GM12873 (cell line): ENCODE data around the gene PRAMEF8.
"Not testable (repeated sequence)": the region's sequence is repeated elsewhere in the genome, so short reads cannot be mapped to it uniquely, and the experiment has no call there.

Experiments used
- CTCF ChIP-seq: IDR thresholded peaks from 2 replicates; pipeline ENCODE4 v1.5.1; 2012; ENCODE audit warnings: low read depth, mild to moderate bottlenecking, moderate library complexity, low read length, control low read depth; ENCODE audit not compliant: insufficient read depth; ENCODE audit errors: missing control alignments

The PRAMEF8 gene

DNA sequence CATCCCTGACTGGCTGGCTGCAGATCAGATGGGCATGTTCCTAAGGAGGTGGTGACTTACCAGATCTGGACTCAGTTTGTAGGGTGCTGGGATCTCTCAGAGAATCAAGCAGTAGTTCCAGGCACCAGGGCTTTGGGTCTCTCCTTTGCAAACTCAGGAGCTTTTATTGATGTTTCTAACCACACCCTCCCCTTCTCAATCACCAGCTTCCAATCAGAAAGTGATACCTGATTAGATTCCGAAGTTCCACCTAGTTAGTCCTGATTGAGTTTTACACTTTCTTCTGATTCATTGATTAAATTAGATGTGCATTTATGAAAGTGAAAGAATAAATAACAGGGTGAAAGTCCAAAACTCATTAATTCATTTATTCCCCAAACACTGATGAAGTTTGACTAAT is at the start of gene PRAMEF8:
Gene PRAMEF8, minus strand, starts transcription at position 101 of the 400 bp plus-strand sequence. CDS start 1,046 bp downstream, outside the sequence.
- TF ChIP-seq CTCF: not testable (repeated sequence)

DNA sequence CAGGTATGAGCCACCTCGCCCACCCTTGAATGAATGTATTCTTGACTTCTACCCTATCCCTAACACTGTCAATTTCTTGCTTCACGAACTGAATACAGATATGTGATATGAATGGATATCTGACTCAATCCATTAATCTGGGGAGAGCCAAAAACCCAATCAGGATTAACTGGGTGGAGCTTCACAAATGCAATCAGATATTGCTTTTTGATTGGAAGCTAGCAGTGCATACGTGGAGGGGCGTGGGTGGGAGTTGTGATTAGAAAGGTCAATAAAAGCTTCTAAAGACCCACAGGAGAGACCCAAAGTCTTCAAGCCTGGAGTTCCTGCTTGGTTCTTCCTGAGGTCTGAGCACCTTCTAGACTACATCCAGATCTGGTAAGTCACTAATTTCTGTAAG is 30.3 kb upstream of the PRAMEF8 start, which contains the start of gene PRAMEF15:
Gene PRAMEF15, plus strand, starts transcription at position 301 of the 400 bp plus-strand sequence. CDS start 2,827 bp downstream, outside the sequence.
- not testable (repeated sequence) for TF ChIP-seq CTCF

DNA sequence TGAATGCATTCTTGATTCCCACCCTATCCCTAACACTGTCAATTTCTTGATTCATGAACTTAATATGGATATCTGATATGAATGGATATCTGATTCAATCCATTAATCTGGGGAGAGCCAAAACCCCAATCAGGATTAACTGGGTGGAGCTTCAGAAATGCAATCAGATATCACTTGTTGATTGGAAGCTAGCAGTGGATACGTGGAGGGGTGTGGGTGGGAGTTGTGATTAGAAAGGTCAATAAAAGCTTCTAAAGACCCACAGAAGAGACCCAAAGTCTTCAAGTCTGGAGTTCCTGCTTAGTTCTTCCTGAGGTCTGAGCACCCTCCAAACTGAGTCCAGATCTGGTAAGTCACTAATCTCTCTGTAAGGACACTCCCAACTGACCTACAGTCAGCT is 18.3 kb upstream of the PRAMEF8 start, which contains the start of gene PRAMEF33:
Gene PRAMEF33, plus strand, starts transcription at position 301 of the 400 bp plus-strand sequence. CDS start 2,416 bp downstream, outside the sequence.
- not testable (repeated sequence) for TF ChIP-seq CTCF

DNA sequence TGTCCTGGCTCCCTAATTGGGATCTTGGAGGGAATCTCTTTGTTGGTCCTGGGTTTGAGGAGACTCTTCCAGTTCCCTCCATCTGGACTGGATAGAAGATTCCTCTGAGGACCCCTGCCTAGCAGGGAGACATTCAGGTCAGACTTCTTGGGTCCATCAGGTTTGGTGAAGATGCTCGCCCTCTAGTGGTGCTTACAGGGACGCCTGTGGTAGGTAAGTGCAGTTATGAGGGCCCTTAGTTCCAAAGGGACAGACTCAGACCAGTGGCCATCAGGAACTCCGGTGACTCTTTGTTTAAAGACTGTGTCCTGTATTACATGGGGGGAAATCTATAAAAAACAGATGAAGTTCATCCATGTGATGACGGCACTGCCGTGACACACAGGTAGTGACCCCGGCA is 7.9 kb downstream of the PRAMEF8 start:
- peak; percentile 4 for TF ChIP-seq CTCF

DNA sequence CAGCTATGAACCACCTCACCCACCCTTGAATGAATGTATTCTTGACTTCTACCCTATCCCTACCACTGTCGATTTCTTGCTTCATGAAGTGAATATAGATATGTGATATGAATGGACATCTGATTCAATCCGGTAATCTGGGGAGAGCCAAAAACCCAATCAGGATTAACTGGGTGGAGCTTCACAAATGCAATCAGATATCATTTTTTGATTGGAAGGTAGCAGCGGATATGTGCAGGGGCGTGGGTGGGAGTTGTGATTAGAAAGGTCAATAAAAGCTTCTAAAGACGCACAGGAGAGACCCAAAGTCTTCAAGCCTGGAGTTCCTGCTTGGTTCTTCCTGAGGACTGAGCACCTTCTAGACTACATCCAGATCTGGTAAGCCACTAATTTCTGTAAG is 31.0 kb downstream of the PRAMEF8 start, which contains the start of gene PRAMEF5:
Gene PRAMEF5, plus strand, starts transcription at position 301 of the 400 bp plus-strand sequence. CDS start 5,071 bp downstream, outside the sequence.
- TF ChIP-seq CTCF: not testable (repeated sequence)
